Natural killer cell treated with Interleukin-12 subunit alpha and Interleukin-12 subunit beta and Interleukin-15 and Interleukin-18, amount 100 ng/mL, for 72 hours (primary cell): Measurements from ENCODE around the gene DYNLT5. TPM values are rescaled to one million over a fixed set of nuclear protein-coding genes. Genes with fewer than 3 reads are reported as not detected.
"Not testable (repeated sequence)": the region's sequence is repeated elsewhere in the genome, so short reads cannot be mapped to it uniquely, and the experiment has no call there.

Experiments
- ATAC-seq, 2 donors: fragments of 150-1000 bp; cut with Tn5 transposase in 1 of 2; sonication (Bioruptor Pico), chemical (Tn5 transposase) in 1 of 2; 2 replicates each; pipeline ENCODE4 v1.10.0; 2021
- DNase-seq: peaks from one replicate; pipeline ENCODE4 v3.0.0; 2022; ENCODE audit warnings: low spot score
- H3K27ac Mint-ChIP-seq, 2 donors: 1 replicate in 1 of 2; 2 replicates in 1 of 2; pipeline ENCODE4 v1.8.0; 2022; ENCODE audit warnings: mixed read lengths in 2 of 2, mild to moderate bottlenecking in 1 of 2, moderate library complexity in 1 of 2
- H3K27me3 Mint-ChIP-seq, 2 donors: 1 replicate in 1 of 2; 2 replicates in 1 of 2; pipeline ENCODE4 v1.8.0; 2022; ENCODE audit warnings: mixed read lengths in 2 of 2
- H3K36me3 Mint-ChIP-seq: one replicate; pipeline ENCODE4 v1.8.0; 2022; ENCODE audit warnings: mixed read lengths
- H3K4me1 Mint-ChIP-seq, 2 donors: 1 replicate in 1 of 2; 2 replicates in 1 of 2; pipeline ENCODE4 v1.8.0; 2022; ENCODE audit warnings: low read depth in 2 of 2, mixed read lengths in 2 of 2, mild to moderate bottlenecking in 1 of 2
- H3K4me3 Mint-ChIP-seq: one replicate; pipeline ENCODE4 v1.8.0; 2022; ENCODE audit warnings: mixed read lengths
- H3K9me3 Mint-ChIP-seq: 2 replicates; pipeline ENCODE4 v1.8.0; 2022; ENCODE audit warnings: mixed read lengths
- total RNA-seq, 2 donors: library from RNA; stranded (reverse); gene quantifications; one replicate each; pipeline ENCODE4 v1.2.3, GENCODE V29; 2022

DYNLT5 gene
- total RNA-seq, 2 donors from 2014 or later, result not detected

DNA sequence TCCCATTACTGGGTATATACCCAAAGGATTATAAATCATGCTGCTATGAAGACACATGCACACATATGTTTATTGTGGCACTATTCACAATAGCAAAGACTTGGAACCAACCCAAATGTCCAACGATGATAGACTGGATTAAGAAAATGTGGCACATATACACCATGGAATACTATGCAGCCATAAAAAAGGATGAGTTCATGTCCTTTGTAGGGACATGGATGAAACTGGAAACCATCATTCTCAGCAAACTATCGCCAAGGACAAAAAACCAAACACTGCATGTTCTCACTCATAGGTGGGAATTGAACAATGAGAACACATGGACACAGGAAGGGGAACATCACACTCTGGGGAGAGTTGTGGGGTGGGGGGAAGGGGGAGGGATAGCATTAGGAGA, 33.5 kb downstream of the DYNLT5 start:
- H3K4me1 Mint-ChIP-seq, result peaks cover 25 to 27% of the 10 kb centered on the region in 2 donors
- not testable (repeated sequence) for H3K4me3 Mint-ChIP-seq, H3K27me3 Mint-ChIP-seq, ATAC-seq, H3K9me3 Mint-ChIP-seq, DNase-seq
- H3K36me3 Mint-ChIP-seq, result peaks cover 12% of the 10 kb centered on the region
- H3K27ac Mint-ChIP-seq, result peak overlapping the region in 1 of 2 donors; percentile 82

DNA sequence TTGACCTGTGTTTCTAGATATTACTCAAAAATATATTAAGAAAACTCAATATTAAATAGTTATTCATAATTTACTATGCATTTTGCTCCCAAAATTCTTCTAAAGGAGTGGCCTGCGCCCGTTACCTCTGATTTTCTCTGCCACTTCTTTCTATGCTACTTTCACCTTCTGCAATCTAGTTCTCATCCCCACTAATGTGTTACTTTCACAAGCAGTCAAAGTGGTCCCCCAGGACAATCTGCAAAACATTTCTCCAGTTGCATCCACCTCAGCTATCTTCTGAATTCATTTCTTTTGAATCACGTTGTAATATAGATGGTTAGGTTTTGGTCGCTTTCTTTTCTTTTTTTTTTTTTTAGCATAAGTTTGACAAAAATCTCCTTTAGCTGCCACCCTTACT, 35.4 kb downstream of the DYNLT5 start:
- peaks cover 32 to 36% of the 10 kb centered on the region in 2 donors for H3K4me1 Mint-ChIP-seq
- H3K27ac Mint-ChIP-seq, result peak overlapping the region; percentile 71 to 82
- ATAC-seq (peak; percentile 76 to 84), DNase-seq (no peak)
- peak overlapping the region; percentile 84 for H3K4me3 Mint-ChIP-seq
- peaks cover 9% of the 10 kb centered on the region for H3K9me3 Mint-ChIP-seq
- no peaks in the 10 kb centered on the region for H3K27me3 Mint-ChIP-seq
- H3K36me3 Mint-ChIP-seq, result peaks cover 5% of the 10 kb centered on the region

DNA sequence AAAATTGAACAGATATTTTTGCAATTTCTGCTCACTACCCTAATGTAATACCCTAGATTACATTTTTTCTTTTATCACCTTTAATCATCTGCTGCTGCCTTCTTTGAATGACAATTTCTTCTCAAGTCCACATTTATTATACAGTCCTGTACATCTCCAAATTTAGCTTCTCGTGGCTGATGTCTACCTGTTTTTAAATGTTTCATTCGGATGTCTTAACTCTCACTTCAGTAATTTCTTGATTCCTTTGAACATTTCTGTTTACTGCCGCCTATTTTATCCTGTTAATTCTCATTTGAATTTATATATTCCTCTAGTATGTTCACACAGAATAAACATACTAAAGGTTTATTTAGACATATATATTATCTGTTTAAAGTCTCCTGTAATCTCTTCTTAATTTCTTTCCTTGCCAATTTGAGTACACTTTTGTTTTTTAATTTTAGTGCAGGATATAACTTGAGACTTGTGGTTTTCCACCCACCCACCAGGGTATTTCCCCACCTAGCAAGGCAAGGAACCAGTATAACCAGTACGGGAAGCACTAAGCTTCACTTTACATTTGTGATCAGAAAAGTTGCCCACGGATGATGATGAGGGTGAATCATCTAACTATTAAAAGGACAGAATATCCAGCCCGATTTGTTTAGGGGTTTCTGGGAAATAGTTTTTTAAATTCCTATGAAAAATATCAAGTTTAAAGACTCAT, 36.1 kb downstream of the DYNLT5 start:
- peaks cover 32 to 36% of the 10 kb centered on the region in 2 donors for H3K4me1 Mint-ChIP-seq
- H3K27ac Mint-ChIP-seq, result peak overlapping the region; percentile 71 to 82
- ATAC-seq (peak; percentile 90 to 91), DNase-seq (peak; percentile 80)
- no peaks in the 10 kb centered on the region for H3K27me3 Mint-ChIP-seq
- H3K9me3 Mint-ChIP-seq, result peaks cover 9% of the 10 kb centered on the region
- H3K4me3 Mint-ChIP-seq, result peak overlapping the region; percentile 84
- peaks cover 5% of the 10 kb centered on the region for H3K36me3 Mint-ChIP-seq

DNA sequence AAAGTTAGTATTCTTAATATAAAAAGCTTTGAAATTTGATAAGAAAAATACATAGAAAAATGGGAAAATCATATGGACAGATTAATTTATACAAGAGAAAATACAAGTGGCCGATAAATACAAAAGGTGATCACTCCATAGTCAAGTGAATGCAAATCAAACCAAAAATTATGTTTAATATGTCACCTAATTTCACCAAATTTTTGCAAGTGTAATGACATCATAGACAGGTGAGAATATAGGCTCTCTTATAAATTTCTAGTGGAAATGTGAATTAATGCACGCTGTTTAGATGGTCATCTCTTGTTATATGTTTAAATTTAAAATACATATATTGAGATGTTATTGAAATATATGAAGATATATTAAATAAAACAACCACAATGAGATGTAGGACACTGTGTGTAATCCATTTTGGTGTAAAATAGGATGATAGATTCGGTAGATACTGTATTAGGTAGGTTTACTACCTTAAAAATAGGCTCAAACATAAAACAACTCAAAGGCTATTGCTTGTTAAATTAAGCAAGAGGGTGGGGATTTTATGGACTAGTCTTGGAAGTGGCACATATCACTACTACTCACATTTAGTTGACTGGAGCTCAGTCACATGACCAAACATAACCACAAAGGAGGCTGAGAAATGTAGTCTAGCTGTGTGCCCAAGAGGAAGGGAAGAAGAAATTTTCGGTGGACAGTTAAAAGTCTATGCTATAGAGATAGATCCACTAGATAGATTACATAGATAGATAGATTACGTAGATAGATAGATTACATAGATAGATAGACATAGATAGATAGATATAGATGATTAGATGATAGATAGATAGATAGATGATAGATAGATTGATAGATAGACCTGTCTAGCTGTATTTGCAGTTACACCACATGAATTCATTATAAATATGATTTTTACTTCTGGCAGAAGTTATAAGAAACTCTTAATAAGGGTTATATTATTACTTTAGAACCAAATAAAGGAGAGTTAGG, 39.7 kb downstream of the DYNLT5 start:
- no peaks in the 10 kb centered on the region for H3K36me3 Mint-ChIP-seq
- ATAC-seq (no peak), DNase-seq (no peak)
- H3K4me3 Mint-ChIP-seq, result no peak overlapping the region
- H3K27ac Mint-ChIP-seq, result no peak overlapping the region
- peaks cover 7% of the 10 kb centered on the region for H3K9me3 Mint-ChIP-seq
- peaks cover 23 to 28% of the 10 kb centered on the region in 2 donors for H3K4me1 Mint-ChIP-seq
- peaks cover 0 to 2% of the 10 kb centered on the region in 2 donors for H3K27me3 Mint-ChIP-seq

DNA sequence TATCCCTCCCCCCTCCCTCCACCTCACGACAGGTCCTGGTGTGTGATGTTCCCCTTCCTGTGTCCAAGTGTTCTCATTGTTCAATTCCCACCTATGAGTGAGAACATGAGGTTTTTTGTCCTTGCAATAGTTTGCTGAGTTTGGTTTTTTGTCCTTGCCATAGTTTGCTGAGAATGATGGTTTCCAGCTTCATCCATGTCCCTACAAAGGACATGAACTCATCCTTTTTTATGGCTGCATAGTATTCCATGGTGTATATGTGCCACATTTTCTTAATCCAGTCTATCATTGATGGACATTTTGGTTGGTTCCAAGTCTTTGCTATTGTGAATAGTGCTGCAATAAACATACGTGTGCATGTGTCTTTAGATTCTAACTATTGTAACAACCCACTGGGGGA, 43.6 kb downstream of the DYNLT5 start:
- H3K4me1 Mint-ChIP-seq, H3K4me3 Mint-ChIP-seq, H3K27ac Mint-ChIP-seq, H3K9me3 Mint-ChIP-seq, H3K27me3 Mint-ChIP-seq, H3K36me3 Mint-ChIP-seq, ATAC-seq, DNase-seq: not testable (repeated sequence)

DNA sequence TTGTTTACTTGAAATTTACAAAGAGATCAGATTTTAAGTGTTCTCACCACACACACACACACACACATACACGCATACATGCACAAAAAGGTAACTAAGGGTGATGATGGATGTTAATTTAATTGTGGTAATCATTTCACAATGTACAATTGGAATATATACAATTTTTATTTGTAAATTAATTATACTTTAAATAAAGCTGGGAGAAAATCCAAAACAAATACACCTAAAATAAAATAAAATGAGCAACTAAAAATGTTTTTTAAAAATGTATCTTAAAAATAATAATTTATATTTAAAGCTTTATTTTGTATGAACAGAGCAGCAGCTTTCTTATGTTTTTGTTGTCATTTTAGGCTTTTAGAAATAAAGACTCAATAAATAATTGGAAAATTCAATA, 57.0 kb downstream of the DYNLT5 start:
- Mint-ChIP-seq H3K4me3 (no peak overlapping the region), H3K27ac (no peak overlapping the region), H3K36me3 (no peaks in the 10 kb centered on the region), H3K9me3 (no peaks in the 10 kb centered on the region), H3K4me1 (no peaks in the 10 kb centered on the region), H3K27me3 (peaks cover 20 to 24% of the 10 kb centered on the region in 2 donors)
- no peak for DNase-seq
- no peak for ATAC-seq

DNA sequence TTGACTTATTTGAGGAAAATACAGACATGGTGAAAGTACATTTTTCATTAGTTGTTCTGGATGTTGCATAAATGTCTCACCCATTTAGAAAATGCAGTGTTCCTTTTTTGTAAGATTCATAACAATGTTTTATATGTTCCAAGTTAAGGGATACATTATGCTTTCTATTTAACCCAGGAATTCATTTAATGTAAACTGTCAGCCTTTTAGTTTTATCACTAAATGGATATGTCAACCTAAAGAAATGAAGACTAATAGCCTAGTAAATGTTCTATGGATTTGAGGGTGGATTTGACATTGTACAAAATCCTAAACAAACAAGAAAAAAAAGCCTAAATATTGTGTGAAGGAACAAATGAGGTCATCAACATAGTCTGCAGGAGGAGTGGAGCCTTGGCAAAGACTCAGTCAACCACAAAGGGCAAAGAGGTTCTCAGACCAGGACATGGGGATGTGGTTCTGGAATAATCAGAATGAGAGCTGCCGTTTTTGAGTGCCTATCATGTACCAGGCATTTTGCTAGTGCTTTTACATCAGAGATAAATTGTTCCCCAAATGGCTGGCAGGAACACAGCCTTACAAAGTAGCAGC, 57.6 kb downstream of the DYNLT5 start:
- Mint-ChIP-seq H3K36me3 (no peaks in the 10 kb centered on the region), H3K27ac (no peak overlapping the region), H3K4me1 (no peaks in the 10 kb centered on the region), H3K4me3 (no peak overlapping the region), H3K27me3 (peaks cover 18 to 21% of the 10 kb centered on the region in 2 donors), H3K9me3 (no peaks in the 10 kb centered on the region)
- ATAC-seq (no peak), DNase-seq (no peak)

DNA sequence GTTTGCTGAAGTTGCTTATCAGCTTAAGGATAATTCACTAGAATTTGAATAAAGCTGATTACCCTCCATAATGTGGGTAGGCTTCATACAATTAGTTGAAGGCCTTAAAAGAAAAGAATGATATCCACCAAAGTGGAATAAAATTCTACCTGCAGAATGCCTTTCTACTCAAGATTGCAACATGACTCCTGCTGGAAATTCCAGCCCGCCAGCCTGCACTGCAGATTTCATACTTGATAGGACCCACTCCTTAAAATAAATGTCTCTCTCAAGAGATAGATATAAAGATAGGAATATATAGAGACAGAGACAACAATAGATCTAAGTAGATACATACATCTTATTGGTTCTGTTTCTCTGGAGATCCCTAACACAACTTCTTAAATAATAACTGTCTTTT, 72.5 kb downstream of the DYNLT5 start:
- Mint-ChIP-seq H3K4me3 (no peak overlapping the region), H3K4me1 (no peaks in the 10 kb centered on the region), H3K36me3 (no peaks in the 10 kb centered on the region), H3K9me3 (no peaks in the 10 kb centered on the region), H3K27ac (no peak overlapping the region), H3K27me3 (peaks cover 0 to 2% of the 10 kb centered on the region in 2 donors)
- DNase-seq (no peak), ATAC-seq (no peak)

Other genes starting within 250 kb of the DYNLT5 start
- gene SGIP1, start 218.3 kb upstream of the DYNLT5 start, total RNA-seq, result not detected
- not detected for gene INSL5, start 48.8 kb downstream of the DYNLT5 start, total RNA-seq
- gene DNAI4, start 172.4 kb downstream of the DYNLT5 start, total RNA-seq, result under 1 TPM; 0.73 to 0.76 TPM
- gene MIER1, start 172.5 kb downstream of the DYNLT5 start, total RNA-seq, result 10 to 100 TPM; 50.0 to 67.5 TPM